Cardiac muscle cell (in vitro differentiated cells and primary cell): Measurements from ENCODE around the gene PCDHB6. TPM values are rescaled to one million over a fixed set of nuclear protein-coding genes. Genes with fewer than 3 reads are reported as not detected.
"Not testable (repeated sequence)": the region's sequence is repeated elsewhere in the genome, so short reads cannot be mapped to it uniquely, and the experiment has no call there.

ENCODE experiments used
- DNase-seq, 2 donors: peaks; one replicate each; pipeline versions ENCODE4 v3.0.0 to v3.0.0-alpha.2; 2010 to 2017; ENCODE audit warnings: low read depth in 1 of 2, low spot score in 1 of 2
- H3K27ac ChIP-seq: fragments of 200-600 bp; sonication (generic); 2 replicates; pipeline ENCODE4 v1.5.1; 2016
- H3K27me3 ChIP-seq: fragments of 200-600 bp; sonication (generic); 2 replicates; pipeline ENCODE4 v1.6.0; 2016; ENCODE audit warnings: control low read depth
- H3K36me3 ChIP-seq: fragments of 200-600 bp; sonication (generic); 2 replicates; pipeline ENCODE4 v1.5.1; 2016; ENCODE audit warnings: control low read depth
- H3K4me1 ChIP-seq: fragments of 200-600 bp; sonication (generic); 2 replicates; pipeline ENCODE4 v1.8.1; 2017; ENCODE audit warnings: low read depth, mild to moderate bottlenecking, mixed run types
- H3K4me3 ChIP-seq: fragments of 200-600 bp; sonication (generic); 2 replicates; pipeline ENCODE4 v1.5.1; 2016; ENCODE audit warnings: mild to moderate bottlenecking
- H3K9me3 ChIP-seq: fragments of 200-600 bp; sonication (generic); 2 replicates; pipeline ENCODE4 v1.5.1; 2017; ENCODE audit warnings: low read depth, mild to moderate bottlenecking, control low read depth
- polyA plus RNA-seq: library from polyadenylated mRNA; unstranded; fragments of >200 nt; fragmentation: Nextera tagmentation; extraction: Ambion mirVana; gene quantifications from 2 replicates; pipeline ENCODE4 v1.2.1, GENCODE V29; 2016
- total RNA-seq: library from RNA; depleted of rRNA; stranded (reverse); fragments of >200 nt; gene quantifications from 2 replicates; pipeline ENCODE4 v1.2.3, GENCODE V29; 2016
- TF ChIP-seq, protein P1 (sequence below): IDR thresholded peaks from 2 replicates; pipeline ENCODE4 v1.5.1; 2012; ENCODE audit warnings: low read depth, mild to moderate bottlenecking, low read length

Gene PCDHB6
- total and polyA plus RNA-seq, 2 experiments from 2014 or later, result 0.26 to 1.7 TPM

DNA sequence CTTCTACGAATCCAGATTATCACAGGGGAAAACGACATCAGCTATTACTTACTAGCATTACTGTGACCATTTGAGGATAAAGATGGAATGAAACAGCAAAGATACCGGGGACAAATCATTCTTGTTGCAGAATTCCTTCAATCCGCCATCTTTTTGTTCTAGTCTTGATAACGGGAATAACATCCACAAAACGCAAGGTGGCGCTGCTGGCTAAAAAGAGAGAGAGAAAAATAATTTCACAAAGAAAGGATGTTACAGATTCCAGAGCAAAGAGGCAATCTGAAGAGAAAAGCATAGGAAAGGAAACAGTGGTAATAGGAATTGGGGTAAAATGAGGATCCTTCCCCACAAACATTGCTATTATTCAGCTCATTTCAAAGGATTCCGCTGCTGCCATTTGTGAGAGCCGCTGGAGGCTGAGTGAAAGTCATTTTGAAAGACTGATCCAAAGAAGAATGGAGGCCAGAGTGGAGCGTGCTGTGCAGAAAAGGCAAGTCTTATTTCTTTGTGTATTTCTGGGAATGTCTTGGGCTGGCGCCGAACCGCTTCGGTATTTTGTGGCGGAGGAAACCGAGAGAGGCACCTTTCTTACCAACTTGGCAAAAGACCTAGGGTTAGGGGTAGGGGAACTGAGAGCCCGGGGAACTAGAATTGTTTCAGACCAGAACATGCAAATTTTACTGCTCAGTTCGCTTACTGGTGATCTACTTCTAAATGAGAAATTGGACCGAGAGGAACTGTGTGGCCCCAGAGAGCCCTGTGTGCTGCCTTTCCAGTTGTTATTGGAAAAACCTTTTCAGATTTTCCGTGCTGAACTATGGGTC is 22.7 kb downstream of the PCDHB6 start, which contains the start of gene PCDHB7:
TSS of gene PCDHB7 (plus strand) at position 264 of the 824 bp plus-strand sequence. CDS start at position 456, 192 bp downstream.
- Histone ChIP-seq H3K27me3 (no peaks in the 10 kb centered on the region), H3K4me3 (no peak within 1 kb of the TSS), H3K36me3 (no peaks in the 10 kb centered on the region), H3K4me1 (no peaks in the 10 kb centered on the region), H3K27ac (no peak within 1 kb of the TSS), H3K9me3 (no peaks in the 10 kb centered on the region)
- TF ChIP-seq, protein P1, sequence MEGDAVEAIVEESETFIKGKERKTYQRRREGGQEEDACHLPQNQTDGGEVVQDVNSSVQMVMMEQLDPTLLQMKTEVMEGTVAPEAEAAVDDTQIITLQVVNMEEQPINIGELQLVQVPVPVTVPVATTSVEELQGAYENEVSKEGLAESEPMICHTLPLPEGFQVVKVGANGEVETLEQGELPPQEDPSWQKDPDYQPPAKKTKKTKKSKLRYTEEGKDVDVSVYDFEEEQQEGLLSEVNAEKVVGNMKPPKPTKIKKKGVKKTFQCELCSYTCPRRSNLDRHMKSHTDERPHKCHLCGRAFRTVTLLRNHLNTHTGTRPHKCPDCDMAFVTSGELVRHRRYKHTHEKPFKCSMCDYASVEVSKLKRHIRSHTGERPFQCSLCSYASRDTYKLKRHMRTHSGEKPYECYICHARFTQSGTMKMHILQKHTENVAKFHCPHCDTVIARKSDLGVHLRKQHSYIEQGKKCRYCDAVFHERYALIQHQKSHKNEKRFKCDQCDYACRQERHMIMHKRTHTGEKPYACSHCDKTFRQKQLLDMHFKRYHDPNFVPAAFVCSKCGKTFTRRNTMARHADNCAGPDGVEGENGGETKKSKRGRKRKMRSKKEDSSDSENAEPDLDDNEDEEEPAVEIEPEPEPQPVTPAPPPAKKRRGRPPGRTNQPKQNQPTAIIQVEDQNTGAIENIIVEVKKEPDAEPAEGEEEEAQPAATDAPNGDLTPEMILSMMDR, result peak; percentile 34
- peak; percentile 18 to 24 for DNase-seq

DNA sequence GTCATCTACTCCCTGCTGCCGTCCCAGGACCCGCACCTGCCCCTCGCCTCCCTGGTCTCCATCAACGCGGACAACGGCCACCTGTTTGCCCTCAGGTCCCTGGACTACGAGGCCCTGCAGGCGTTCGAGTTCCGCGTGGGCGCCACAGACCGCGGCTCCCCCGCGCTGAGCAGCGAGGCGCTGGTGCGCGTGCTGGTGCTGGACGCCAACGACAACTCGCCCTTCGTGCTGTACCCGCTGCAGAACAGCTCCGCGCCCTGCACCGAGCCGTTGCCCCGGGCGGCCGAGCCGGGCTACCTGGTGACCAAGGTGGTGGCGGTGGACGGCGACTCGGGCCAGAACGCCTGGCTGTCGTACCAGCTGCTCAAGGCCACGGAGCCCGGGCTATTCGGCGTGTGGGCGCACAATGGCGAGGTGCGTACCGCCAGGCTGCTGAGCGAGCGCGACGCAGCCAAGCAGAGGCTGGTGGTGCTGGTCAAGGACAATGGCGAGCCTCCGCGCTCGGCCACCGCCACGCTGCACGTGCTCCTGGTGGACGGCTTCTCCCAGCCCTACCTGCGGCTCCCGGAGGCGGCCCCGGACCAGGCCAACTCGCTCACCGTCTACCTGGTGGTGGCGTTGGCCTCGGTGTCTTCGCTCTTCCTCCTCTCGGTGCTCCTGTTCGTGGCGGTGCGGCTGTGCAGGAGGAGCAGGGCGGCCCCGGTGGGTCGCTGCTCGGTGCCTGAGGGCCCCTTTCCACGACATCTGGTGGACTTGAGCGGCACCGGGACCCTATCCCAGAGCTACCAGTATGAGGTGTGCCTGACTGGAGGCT is 24.6 kb downstream of the PCDHB6 start:
- not testable (repeated sequence) for H3K36me3 ChIP-seq, H3K4me3 ChIP-seq, H3K9me3 ChIP-seq, H3K27ac ChIP-seq, H3K4me1 ChIP-seq, DNase-seq, H3K27me3 ChIP-seq

DNA sequence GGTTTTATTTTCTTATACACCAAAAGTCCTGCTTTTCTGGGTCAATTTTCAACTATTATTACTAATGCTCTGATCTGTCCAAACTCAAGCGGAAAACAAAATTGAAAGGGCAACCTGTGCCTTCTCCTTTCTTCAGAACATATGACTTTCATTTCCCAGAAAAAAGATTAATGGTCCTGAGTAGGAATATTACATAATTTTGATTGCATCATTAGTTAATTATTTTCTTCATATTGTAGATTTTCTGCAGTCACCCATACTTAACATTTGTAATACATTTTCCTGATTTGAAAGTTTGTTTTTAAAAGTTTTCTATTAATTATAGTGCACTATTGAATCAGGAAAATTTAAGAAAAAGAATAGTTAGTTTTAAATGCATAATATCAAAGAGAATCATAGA is 26.1 kb downstream of the PCDHB6 start:
- H3K36me3 ChIP-seq, result no peaks in the 10 kb centered on the region
- DNase-seq, result no peak
- H3K27me3 ChIP-seq, result no peaks in the 10 kb centered on the region
- H3K4me1 ChIP-seq, result no peaks in the 10 kb centered on the region
- H3K27ac ChIP-seq, result no peak overlapping the region
- TF ChIP-seq, protein P1, result no peak
- H3K4me3 ChIP-seq, result no peak overlapping the region
- H3K9me3 ChIP-seq, result no peaks in the 10 kb centered on the region

DNA sequence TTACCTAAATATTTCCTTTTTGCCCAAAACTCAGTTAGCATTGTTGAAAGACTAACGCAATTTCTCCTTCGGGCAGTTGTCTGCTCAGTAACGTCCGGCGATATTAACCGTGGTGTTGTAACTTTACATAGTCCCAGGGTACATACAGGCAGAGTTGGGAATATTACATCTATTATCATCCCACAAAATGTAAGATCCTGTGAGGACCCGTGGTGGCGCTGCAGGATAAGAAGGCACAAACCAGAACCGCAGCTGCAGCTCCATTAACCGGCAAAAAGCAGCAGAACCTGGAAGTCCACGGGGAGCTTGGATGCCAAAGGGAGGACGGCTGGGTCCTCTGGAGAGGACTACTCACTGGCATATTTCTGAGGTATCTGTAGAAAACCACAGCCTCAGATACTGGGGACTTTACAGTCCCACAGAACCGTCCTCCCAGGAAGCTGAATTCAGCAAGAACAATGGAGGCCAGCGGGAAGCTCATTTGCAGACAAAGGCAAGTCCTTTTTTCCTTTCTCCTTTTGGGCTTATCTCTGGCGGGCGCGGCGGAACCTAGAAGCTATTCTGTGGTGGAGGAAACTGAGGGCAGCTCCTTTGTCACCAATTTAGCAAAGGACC is 27.8 kb downstream of the PCDHB6 start, which contains the start of gene PCDHB8:
TSS of gene PCDHB8 (plus strand) at position 214 of the 615 bp plus-strand sequence. CDS start at position 459, 245 bp downstream.
- peak within 1 kb of the TSS; percentile 29 for H3K4me3 ChIP-seq
- not testable (repeated sequence) for H3K4me1 ChIP-seq, H3K27me3 ChIP-seq, H3K9me3 ChIP-seq, H3K27ac ChIP-seq, H3K36me3 ChIP-seq
- DNase-seq, result peak in 1 of 2 donors; percentile 25

DNA sequence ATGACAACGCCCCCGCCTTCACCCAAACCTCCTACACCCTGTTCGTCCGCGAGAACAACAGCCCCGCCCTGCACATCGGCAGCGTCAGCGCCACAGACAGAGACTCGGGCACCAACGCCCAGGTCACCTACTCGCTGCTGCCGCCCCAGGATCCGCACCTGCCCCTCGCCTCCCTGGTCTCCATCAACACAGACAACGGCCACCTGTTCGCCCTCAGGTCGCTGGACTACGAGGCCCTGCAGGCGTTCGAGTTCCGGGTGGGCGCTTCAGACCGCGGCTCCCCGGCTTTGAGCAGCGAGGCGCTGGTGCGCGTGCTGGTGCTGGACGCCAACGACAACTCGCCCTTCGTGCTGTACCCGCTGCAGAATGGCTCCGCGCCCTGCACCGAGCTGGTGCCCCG is 29.5 kb downstream of the PCDHB6 start:
- not testable (repeated sequence) for H3K27me3 ChIP-seq, H3K4me1 ChIP-seq, H3K27ac ChIP-seq, H3K36me3 ChIP-seq, DNase-seq, H3K9me3 ChIP-seq, H3K4me3 ChIP-seq

DNA sequence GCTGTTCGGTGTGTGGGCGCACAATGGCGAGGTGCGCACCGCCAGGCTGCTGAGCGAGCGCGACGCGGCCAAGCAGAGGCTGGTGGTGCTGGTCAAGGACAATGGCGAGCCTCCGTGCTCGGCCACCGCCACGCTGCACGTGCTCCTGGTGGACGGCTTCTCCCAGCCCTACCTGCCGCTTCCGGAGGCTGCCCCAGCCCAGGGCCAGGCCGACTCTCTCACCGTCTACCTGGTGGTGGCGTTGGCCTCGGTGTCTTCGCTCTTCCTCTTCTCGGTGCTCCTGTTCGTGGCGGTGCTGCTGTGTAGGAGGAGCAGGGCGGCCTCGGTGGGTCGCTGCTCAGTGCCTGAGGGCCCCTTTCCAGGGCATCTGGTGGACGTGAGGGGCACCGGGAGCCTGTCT is 30.0 kb downstream of the PCDHB6 start:
- not testable (repeated sequence) for H3K4me1 ChIP-seq, H3K4me3 ChIP-seq, H3K27ac ChIP-seq, H3K9me3 ChIP-seq, H3K36me3 ChIP-seq, DNase-seq, H3K27me3 ChIP-seq

DNA sequence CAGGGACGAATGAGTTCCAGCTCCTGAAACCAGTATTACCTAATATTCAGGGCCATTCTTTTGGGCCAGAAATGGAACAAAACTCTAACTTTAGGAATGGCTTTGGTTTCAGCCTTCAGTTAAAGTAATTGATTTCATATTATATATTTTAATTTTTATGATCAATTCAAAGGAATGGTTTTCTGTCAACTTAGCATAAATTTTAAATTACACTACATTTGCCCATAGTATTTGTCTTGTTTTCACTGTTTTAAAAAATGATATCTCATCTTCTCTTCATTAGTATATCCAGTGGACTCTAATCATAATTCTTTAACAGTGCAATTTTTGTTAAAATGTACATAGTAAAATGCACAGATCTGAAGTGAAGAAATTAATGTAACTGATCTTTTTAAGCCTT is 30.5 kb downstream of the PCDHB6 start:
- no peak overlapping the region for H3K27ac ChIP-seq
- TF ChIP-seq, protein P1, result no peak
- no peak for DNase-seq
- H3K4me3 ChIP-seq, result no peak overlapping the region
- no peaks in the 10 kb centered on the region for H3K36me3 ChIP-seq
- no peaks in the 10 kb centered on the region for H3K4me1 ChIP-seq
- no peaks in the 10 kb centered on the region for H3K9me3 ChIP-seq
- H3K27me3 ChIP-seq, result no peaks in the 10 kb centered on the region
